Progenitor cell of endocrine pancreas (in vitro differentiated cells): Measurements from ENCODE around the gene ARHGEF12. TPM values are rescaled to one million over a fixed set of nuclear protein-coding genes. Genes with fewer than 3 reads are reported as not detected.

Experiments
- DNase-seq: peaks from one replicate; pipeline ENCODE4 v3.0.0; 2021; ENCODE audit warnings: low spot score; ENCODE audit not compliant: unreplicated experiment
- H3K27ac Mint-ChIP-seq: 2 replicates; pipeline ENCODE4 v1.8.0; 2021; ENCODE audit warnings: mild to moderate bottlenecking, moderate library complexity, mixed read lengths
- H3K27me3 Mint-ChIP-seq: 2 replicates; pipeline ENCODE4 v1.8.0; 2021; ENCODE audit warnings: mixed read lengths
- H3K36me3 Mint-ChIP-seq: 2 replicates; pipeline ENCODE4 v1.8.0; 2022; ENCODE audit warnings: mixed read lengths; ENCODE audit not compliant: insufficient read depth
- H3K4me1 Mint-ChIP-seq: 2 replicates; pipeline ENCODE4 v1.8.0; 2021; ENCODE audit warnings: low read depth, mixed read lengths
- H3K4me3 Mint-ChIP-seq: 2 replicates; pipeline ENCODE4 v1.8.0; 2021; ENCODE audit warnings: low read depth, mild to moderate bottlenecking, moderate library complexity, mixed read lengths
- H3K9me3 Mint-ChIP-seq: 2 replicates; pipeline ENCODE4 v1.8.0; 2021; ENCODE audit warnings: low read depth, mixed read lengths
- CTCF ChIP-seq: fragments of 200-600 bp; sonication (generic); IDR thresholded peaks from one replicate; pipeline ENCODE4 v1.5.0; 2021; ENCODE audit warnings: antibody characterized with exemption, mild to moderate bottlenecking; ENCODE audit not compliant: unreplicated experiment
- total RNA-seq: library from RNA; stranded (reverse); gene quantifications from 2 replicates; pipeline ENCODE4 v1.2.1, GENCODE V29; 2021

ARHGEF12 gene
- total RNA-seq, 1 donor from 2014 or later, result 64.9 TPM

- peak overlapping the region; percentile 81 for H3K27ac Mint-ChIP-seq
- DNase-seq, result no peak
- H3K9me3 Mint-ChIP-seq, result peaks cover 3% of the 10 kb centered on the region
- H3K4me1 Mint-ChIP-seq, result peaks cover 14% of the 10 kb centered on the region
- peaks cover 3% of the 10 kb centered on the region for H3K36me3 Mint-ChIP-seq
- no peak for TF ChIP-seq CTCF
- no peak overlapping the region for H3K4me3 Mint-ChIP-seq
- H3K27me3 Mint-ChIP-seq, result no peaks in the 10 kb centered on the region
These were observed 16.2 kb downstream of the ARHGEF12 start for GRCh38 chr11:120352405-120352804.

GRCh38 chr11:120354068-120354467, 17.9 kb downstream of the ARHGEF12 start:
- peak overlapping the region; percentile 40 for H3K27ac Mint-ChIP-seq
- no peaks in the 10 kb centered on the region for H3K27me3 Mint-ChIP-seq
- DNase-seq, result no peak
- H3K4me3 Mint-ChIP-seq, result no peak overlapping the region
- TF ChIP-seq CTCF, result no peak
- H3K4me1 Mint-ChIP-seq, result peaks cover 14% of the 10 kb centered on the region
- peaks cover 3% of the 10 kb centered on the region for H3K9me3 Mint-ChIP-seq
- peaks cover 3% of the 10 kb centered on the region for H3K36me3 Mint-ChIP-seq

DNA sequence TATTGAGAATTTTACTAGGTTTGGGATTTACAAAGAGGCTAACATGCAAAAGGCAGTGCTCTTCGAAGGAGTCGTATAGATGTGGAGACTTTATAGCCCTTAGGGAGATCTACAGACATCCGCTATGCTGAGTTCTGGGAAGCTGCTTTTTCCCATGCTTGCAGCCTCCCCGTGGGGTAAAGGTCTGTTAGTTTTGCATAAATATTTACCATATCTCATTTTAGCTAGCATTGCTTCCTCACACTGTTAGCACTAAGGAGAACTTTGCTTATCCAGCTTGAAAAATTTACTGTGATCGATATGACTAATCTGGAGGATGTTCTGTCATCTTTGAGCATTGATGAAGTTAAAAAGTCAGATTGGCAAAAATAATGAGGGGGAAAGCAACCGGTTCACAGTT, 18.6 kb downstream of the ARHGEF12 start:
- H3K4me3 Mint-ChIP-seq, result no peak overlapping the region
- H3K27me3 Mint-ChIP-seq, result no peaks in the 10 kb centered on the region
- peaks cover 7% of the 10 kb centered on the region for H3K9me3 Mint-ChIP-seq
- H3K36me3 Mint-ChIP-seq, result peaks cover 4% of the 10 kb centered on the region
- H3K27ac Mint-ChIP-seq, result peak overlapping the region; percentile 40
- DNase-seq, result no peak
- peaks cover 14% of the 10 kb centered on the region for H3K4me1 Mint-ChIP-seq
- TF ChIP-seq CTCF, result no peak

GRCh38 chr11:120357620-120358019, 21.4 kb downstream of the ARHGEF12 start:
- DNase-seq, result no peak
- Mint-ChIP-seq H3K4me3 (no peak overlapping the region), H3K36me3 (peaks cover 5% of the 10 kb centered on the region), H3K27ac (no peak overlapping the region), H3K9me3 (peaks cover 7% of the 10 kb centered on the region), H3K27me3 (no peaks in the 10 kb centered on the region), H3K4me1 (peaks cover 10% of the 10 kb centered on the region)
- TF ChIP-seq CTCF, result no peak

DNA sequence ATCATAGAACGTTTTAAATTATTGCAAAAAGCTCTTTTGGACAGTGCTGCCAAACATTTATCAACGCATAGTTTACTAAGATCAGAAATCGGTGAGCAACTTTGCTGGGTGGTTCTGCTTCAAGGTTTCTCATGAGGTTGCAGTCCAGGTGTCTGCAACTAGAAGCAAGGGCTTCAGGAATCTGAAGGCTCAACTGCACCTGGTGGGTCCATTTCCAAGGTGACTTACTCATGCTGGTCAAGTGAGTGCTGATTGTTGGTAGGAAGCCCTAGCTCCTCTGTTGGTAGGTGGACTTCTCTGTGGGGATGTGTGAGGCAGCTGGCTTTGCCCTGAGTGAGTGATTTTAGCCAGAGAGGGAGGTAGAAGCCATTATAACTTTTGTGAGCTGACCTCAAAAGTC, 22.5 kb downstream of the ARHGEF12 start:
- H3K4me3 Mint-ChIP-seq, result no peak overlapping the region
- no peak for TF ChIP-seq CTCF
- no peak for DNase-seq
- no peak overlapping the region for H3K27ac Mint-ChIP-seq
- H3K27me3 Mint-ChIP-seq, result no peaks in the 10 kb centered on the region
- H3K9me3 Mint-ChIP-seq, result peaks cover 7% of the 10 kb centered on the region
- H3K36me3 Mint-ChIP-seq, result peaks cover 5% of the 10 kb centered on the region
- peaks cover 3% of the 10 kb centered on the region for H3K4me1 Mint-ChIP-seq
